ENCODE measurements around the gene MACO1. TPM values are rescaled to one million over a fixed set of nuclear protein-coding genes. Genes with fewer than 3 reads are reported as not detected.

The MACO1 gene
- total RNA-seq, 1 experiment from 2014 or later, result 9.8 TPM

- no peaks in the 10 kb centered on the region for H3K79me2 ChIP-seq (ENCODE audit: insufficient read depth, low read length)
- no peaks in the 10 kb centered on the region for H3K9me2 ChIP-seq (ENCODE audit: insufficient read depth)
- ATAC-seq, result no peak
- H3K4me2 ChIP-seq (ENCODE audit: low read length), result no peak overlapping the region
- H3K27ac ChIP-seq (ENCODE audit: low read depth, low read length), result no peak overlapping the region
- TF ChIP-seq, protein P1, sequence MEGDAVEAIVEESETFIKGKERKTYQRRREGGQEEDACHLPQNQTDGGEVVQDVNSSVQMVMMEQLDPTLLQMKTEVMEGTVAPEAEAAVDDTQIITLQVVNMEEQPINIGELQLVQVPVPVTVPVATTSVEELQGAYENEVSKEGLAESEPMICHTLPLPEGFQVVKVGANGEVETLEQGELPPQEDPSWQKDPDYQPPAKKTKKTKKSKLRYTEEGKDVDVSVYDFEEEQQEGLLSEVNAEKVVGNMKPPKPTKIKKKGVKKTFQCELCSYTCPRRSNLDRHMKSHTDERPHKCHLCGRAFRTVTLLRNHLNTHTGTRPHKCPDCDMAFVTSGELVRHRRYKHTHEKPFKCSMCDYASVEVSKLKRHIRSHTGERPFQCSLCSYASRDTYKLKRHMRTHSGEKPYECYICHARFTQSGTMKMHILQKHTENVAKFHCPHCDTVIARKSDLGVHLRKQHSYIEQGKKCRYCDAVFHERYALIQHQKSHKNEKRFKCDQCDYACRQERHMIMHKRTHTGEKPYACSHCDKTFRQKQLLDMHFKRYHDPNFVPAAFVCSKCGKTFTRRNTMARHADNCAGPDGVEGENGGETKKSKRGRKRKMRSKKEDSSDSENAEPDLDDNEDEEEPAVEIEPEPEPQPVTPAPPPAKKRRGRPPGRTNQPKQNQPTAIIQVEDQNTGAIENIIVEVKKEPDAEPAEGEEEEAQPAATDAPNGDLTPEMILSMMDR (IDR thresholded peaks at IDR 0.05 in 2 of 3, conservative IDR thresholded peaks at IDR 0.05 in 1 of 3; ENCODE audit: borderline replicate concordance in 1 of 3, insufficient read depth in 1 of 3, low read depth in 2 of 3, low read length in 2 of 3), result no peak
- TF ChIP-seq RAD21 (IDR thresholded peaks at IDR 0.05; ENCODE audit: low read depth) (no peak), POLR2A (IDR thresholded peaks at IDR 0.05; ENCODE audit: borderline replicate concordance, extremely low read depth, insufficient read depth, insufficient read length) (no peak), ZFX (IDR thresholded peaks at IDR 0.05) (no peak), FOSL1 (IDR thresholded peaks at IDR 0.05; ENCODE audit: low read depth) (no peak), POLR2AphosphoS5 (IDR thresholded peaks at IDR 0.05; ENCODE audit: low read depth, low read length) (no peak), TCF7L2 (IDR thresholded peaks at IDR 0.05; ENCODE audit: borderline replicate concordance, extremely low read depth, insufficient read depth, insufficient read length) (no peak), EGR1 (IDR thresholded peaks at IDR 0.05; ENCODE audit: low read depth) (no peak), JUND (IDR thresholded peaks at IDR 0.05) (no peak), SIN3A (IDR thresholded peaks at IDR 0.05; ENCODE audit: low read depth) (no peak), CBX3 (IDR thresholded peaks at IDR 0.05; ENCODE audit: low read depth) (no peak), SRF (IDR thresholded peaks at IDR 0.05; ENCODE audit: low read depth) (no peak), ZNF274 (IDR thresholded peaks at IDR 0.05; ENCODE audit: low read depth, low read length) (no peak), CEBPB (IDR thresholded peaks at IDR 0.05; ENCODE audit: low read depth) (no peak), EZH2phosphoT487 (IDR thresholded peaks at IDR 0.05; ENCODE audit: borderline replicate concordance) (no peak), ELF1 (IDR thresholded peaks at IDR 0.05; ENCODE audit: borderline replicate concordance, low read depth) (no peak), EZH2 (IDR thresholded peaks at IDR 0.05) (no peak)
- TF ChIP-seq, protein P2, sequence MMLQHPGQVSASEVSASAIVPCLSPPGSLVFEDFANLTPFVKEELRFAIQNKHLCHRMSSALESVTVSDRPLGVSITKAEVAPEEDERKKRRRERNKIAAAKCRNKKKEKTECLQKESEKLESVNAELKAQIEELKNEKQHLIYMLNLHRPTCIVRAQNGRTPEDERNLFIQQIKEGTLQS (IDR thresholded peaks at IDR 0.05), result no peak
- TF ChIP-seq, protein P3, sequence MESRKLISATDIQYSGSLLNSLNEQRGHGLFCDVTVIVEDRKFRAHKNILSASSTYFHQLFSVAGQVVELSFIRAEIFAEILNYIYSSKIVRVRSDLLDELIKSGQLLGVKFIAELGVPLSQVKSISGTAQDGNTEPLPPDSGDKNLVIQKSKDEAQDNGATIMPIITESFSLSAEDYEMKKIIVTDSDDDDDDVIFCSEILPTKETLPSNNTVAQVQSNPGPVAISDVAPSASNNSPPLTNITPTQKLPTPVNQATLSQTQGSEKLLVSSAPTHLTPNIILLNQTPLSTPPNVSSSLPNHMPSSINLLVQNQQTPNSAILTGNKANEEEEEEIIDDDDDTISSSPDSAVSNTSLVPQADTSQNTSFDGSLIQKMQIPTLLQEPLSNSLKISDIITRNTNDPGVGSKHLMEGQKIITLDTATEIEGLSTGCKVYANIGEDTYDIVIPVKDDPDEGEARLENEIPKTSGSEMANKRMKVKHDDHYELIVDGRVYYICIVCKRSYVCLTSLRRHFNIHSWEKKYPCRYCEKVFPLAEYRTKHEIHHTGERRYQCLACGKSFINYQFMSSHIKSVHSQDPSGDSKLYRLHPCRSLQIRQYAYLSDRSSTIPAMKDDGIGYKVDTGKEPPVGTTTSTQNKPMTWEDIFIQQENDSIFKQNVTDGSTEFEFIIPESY (IDR thresholded peaks at IDR 0.05; ENCODE audit: extremely low read depth, insufficient replicate concordance, low read length), result no peak
- TF ChIP-seq, protein P4, sequence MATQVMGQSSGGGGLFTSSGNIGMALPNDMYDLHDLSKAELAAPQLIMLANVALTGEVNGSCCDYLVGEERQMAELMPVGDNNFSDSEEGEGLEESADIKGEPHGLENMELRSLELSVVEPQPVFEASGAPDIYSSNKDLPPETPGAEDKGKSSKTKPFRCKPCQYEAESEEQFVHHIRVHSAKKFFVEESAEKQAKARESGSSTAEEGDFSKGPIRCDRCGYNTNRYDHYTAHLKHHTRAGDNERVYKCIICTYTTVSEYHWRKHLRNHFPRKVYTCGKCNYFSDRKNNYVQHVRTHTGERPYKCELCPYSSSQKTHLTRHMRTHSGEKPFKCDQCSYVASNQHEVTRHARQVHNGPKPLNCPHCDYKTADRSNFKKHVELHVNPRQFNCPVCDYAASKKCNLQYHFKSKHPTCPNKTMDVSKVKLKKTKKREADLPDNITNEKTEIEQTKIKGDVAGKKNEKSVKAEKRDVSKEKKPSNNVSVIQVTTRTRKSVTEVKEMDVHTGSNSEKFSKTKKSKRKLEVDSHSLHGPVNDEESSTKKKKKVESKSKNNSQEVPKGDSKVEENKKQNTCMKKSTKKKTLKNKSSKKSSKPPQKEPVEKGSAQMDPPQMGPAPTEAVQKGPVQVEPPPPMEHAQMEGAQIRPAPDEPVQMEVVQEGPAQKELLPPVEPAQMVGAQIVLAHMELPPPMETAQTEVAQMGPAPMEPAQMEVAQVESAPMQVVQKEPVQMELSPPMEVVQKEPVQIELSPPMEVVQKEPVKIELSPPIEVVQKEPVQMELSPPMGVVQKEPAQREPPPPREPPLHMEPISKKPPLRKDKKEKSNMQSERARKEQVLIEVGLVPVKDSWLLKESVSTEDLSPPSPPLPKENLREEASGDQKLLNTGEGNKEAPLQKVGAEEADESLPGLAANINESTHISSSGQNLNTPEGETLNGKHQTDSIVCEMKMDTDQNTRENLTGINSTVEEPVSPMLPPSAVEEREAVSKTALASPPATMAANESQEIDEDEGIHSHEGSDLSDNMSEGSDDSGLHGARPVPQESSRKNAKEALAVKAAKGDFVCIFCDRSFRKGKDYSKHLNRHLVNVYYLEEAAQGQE (IDR thresholded peaks at IDR 0.05; ENCODE audit: low read depth), result no peak
- H3K9me3 ChIP-seq (ENCODE audit: control insufficient read depth in 1 of 2, insufficient read depth in 1 of 2, low read depth in 1 of 2, low read length in 2 of 2), result no peaks in the 10 kb centered on the region
- H3K27me3 ChIP-seq (ENCODE audit: insufficient read depth, low read length), result no peaks in the 10 kb centered on the region
- peaks cover 0 to 4% of the 10 kb centered on the region in 2 experiments; a peak in 1 of 4 replicates for H3K36me3 ChIP-seq (ENCODE audit: control insufficient read depth in 1 of 2, insufficient read depth in 2 of 2, low read length in 2 of 2)
- RAD21 ChIA-PET (ENCODE audit: low non-redundant PET in 1 of 2, low total read pairs in 2 of 2, uncharacterized antibody in 2 of 2, unreplicated experiment in 2 of 2), result no interaction called here
- H3K4me1 ChIP-seq (ENCODE audit: control insufficient read depth in 1 of 2, insufficient read depth in 2 of 2, low read length in 2 of 2), result no peaks in the 10 kb centered on the region
- H2AFZ ChIP-seq (ENCODE audit: low read depth, low read length, poor library complexity, severe bottlenecking), result no peak overlapping the region
- CTCF ChIA-PET, result no interaction called here
- no peaks in the 10 kb centered on the region for H4K20me1 ChIP-seq (ENCODE audit: insufficient read depth)
- no peak overlapping the region for H3K4me3 ChIP-seq (replicated peaks in 1 of 2; ENCODE audit: low read depth in 1 of 2, low read length in 2 of 2)
- no peak overlapping the region for H3K9ac ChIP-seq (ENCODE audit: low read length)
- intact Hi-C loops (cut with micrococcal nuclease), result no loop called here
- no peak for DNase-seq (ENCODE audit: low read depth, low spot score)
- no TSS peak for BruUV-seq (replicated peaks)
- POLR2A ChIA-PET, result no interaction called here
Observed at GRCh38 chr1:25451908-25452307, 21.2 kb downstream of the MACO1 start.
